Testis (tissue), 3 donors: Measurements from ENCODE around the gene HYOU1. TPM values are rescaled to one million over a fixed set of nuclear protein-coding genes. Genes with fewer than 3 reads are reported as not detected.
"Not testable (repeated sequence)": the region's sequence is repeated elsewhere in the genome, so short reads cannot be mapped to it uniquely, and the experiment has no call there.

Experiments used
- DNase-seq: peaks from one replicate; pipeline ENCODE4 v3.0.0-alpha.2; 2019
- H3K27ac ChIP-seq, 2 donors: fragments of 200-600 bp; sonication (generic); one replicate each; pipeline ENCODE4 v1.5.1; 2019
- H3K27me3 ChIP-seq: fragments of 200-600 bp; sonication (generic); one replicate; pipeline ENCODE4 v1.5.1; 2019
- H3K36me3 ChIP-seq: fragments of 200-600 bp; sonication (generic); one replicate; pipeline ENCODE4 v1.5.1; 2017; ENCODE audit warnings: low read depth; ENCODE audit errors: missing control alignments
- H3K4me1 ChIP-seq: fragments of 200-600 bp; sonication (generic); one replicate; pipeline ENCODE4 v1.5.1; 2019
- H3K4me3 ChIP-seq, 2 donors: fragments of 200-600 bp; sonication (generic); one replicate each; pipeline ENCODE4 v1.5.1; 2017 to 2019
- H3K9me3 ChIP-seq: fragments of 200-600 bp; sonication (generic); one replicate; pipeline ENCODE4 v1.5.1; 2017
- POLR2A ChIP-seq: fragments of 450-650 bp; IDR thresholded peaks from one replicate; pipeline ENCODE4 v1.6.1; 2017; ENCODE audit warnings: antibody characterized with exemption, mild to moderate bottlenecking, moderate library complexity
- WGBS, 2 donors: methylation state at CpG; one replicate each; pipeline ENCODE4 v1.1.5; 2018; 5-methylcytosine and 5-hydroxymethylcytosine counted together
- intact Hi-C: fragments of 100-400 bp; cut with DNase I; formaldehyde crosslinking; loops from one replicate; pipeline ENCODE4 v1.15.1; 2023; ENCODE audit warnings: low total_unique reads
- polyA plus RNA-seq: library from polyadenylated mRNA; stranded (reverse); fragments of 350-450 nt; fragmentation: Illumina TruSeq; extraction: RNeasy Lipid Tissue Mini Kit (QIAGEN cat#74804); gene quantifications from one replicate; pipeline ENCODE4 v1.2.3, GENCODE V29; 2014; ENCODE audit warnings: low read depth, low replicate concordance; ENCODE audit not compliant: insufficient read depth
- total RNA-seq, 2 donors: library from RNA; depleted of rRNA; stranded (reverse); fragments of >200 nt; gene quantifications; one replicate each; pipeline ENCODE4 v1.2.3, GENCODE V29; 2016
- TF ChIP-seq, protein P1 (sequence below), 3 experiments: fragments of 450-650 bp in 2 of 3; fragments of 200-600 bp in 1 of 3; sonication (generic) in 1 of 3; IDR thresholded peaks; one replicate each; pipeline ENCODE4 v1.5.1; 2016 to 2019; ENCODE audit warnings: antibody characterized with exemption in 3 of 3, mild to moderate bottlenecking in 2 of 3, moderate library complexity in 1 of 3

HYOU1 gene
- total and polyA plus RNA-seq, 3 donors from 2014 or later: 126 to 209 (median 127) TPM

DNA sequence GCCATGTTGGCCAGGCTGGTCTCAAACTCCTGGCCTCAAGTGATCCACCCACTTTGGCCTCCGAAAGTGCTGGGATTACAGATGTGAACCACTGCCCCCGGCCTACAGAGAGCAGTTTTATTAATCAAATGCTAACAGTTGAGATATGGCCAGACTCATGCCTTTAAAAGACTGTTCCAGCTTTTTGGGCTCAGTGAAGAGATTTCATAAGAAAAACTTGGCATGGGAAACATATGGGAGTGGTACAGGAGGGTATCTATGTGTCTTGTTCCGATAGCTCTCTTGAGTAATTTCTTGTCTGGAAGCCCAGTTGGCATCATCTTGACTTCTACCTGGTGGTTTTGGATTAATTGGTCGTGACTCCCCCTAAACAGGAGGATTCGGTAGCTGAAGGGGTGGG lies 18.1 kb downstream of the HYOU1 start:
- no peak overlapping the region for H3K27ac ChIP-seq
- WGBS, 2 donors: 87 to 89% methylated on average over 5 of the region's 5 CpGs
- TF ChIP-seq POLR2A: no peak
- TF ChIP-seq, protein P1, sequence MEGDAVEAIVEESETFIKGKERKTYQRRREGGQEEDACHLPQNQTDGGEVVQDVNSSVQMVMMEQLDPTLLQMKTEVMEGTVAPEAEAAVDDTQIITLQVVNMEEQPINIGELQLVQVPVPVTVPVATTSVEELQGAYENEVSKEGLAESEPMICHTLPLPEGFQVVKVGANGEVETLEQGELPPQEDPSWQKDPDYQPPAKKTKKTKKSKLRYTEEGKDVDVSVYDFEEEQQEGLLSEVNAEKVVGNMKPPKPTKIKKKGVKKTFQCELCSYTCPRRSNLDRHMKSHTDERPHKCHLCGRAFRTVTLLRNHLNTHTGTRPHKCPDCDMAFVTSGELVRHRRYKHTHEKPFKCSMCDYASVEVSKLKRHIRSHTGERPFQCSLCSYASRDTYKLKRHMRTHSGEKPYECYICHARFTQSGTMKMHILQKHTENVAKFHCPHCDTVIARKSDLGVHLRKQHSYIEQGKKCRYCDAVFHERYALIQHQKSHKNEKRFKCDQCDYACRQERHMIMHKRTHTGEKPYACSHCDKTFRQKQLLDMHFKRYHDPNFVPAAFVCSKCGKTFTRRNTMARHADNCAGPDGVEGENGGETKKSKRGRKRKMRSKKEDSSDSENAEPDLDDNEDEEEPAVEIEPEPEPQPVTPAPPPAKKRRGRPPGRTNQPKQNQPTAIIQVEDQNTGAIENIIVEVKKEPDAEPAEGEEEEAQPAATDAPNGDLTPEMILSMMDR (IDR thresholded peaks at IDR 0.05): no peak
- no peaks in the 10 kb centered on the region for H3K36me3 ChIP-seq
- intact Hi-C loops: no loop called here
- no peaks in the 10 kb centered on the region for H3K27me3 ChIP-seq
- H3K4me1 ChIP-seq: no peaks in the 10 kb centered on the region
- no peaks in the 10 kb centered on the region for H3K9me3 ChIP-seq
- no peak overlapping the region for H3K4me3 ChIP-seq
- DNase-seq: no peak

DNA sequence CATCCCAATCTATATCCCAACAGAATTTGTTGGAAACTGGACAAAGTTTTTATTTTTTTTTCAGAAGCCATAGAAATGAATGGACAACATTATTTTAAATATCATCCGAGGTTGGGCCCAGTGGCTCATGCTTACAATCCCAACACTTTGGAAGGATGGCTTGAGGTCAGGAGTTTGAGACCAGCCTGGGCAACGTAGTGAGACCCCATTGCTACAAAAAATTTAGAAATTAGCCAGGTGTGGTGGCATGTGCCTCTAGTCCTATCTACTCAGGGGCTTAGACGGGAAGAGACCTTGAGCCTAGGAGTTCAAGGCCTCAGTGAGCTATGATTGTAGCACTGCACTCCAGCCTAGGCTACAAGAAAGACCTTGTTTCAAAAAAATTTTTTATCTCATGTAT lies 22.2 kb downstream of the HYOU1 start:
- Histone ChIP-seq H3K36me3 (no peaks in the 10 kb centered on the region), H3K27ac (no peak overlapping the region), H3K9me3 (no peaks in the 10 kb centered on the region), H3K27me3 (no peaks in the 10 kb centered on the region), H3K4me1 (peaks cover 2% of the 10 kb centered on the region), H3K4me3 (no peak overlapping the region)
- TF ChIP-seq, protein P1 (IDR thresholded peaks at IDR 0.05): no peak
- TF ChIP-seq POLR2A: no peak
- 67 to 73% methylated on average over 3 of the region's 3 CpGs for WGBS, 2 donors
- DNase-seq: no peak
- intact Hi-C loops: no loop called here

DNA sequence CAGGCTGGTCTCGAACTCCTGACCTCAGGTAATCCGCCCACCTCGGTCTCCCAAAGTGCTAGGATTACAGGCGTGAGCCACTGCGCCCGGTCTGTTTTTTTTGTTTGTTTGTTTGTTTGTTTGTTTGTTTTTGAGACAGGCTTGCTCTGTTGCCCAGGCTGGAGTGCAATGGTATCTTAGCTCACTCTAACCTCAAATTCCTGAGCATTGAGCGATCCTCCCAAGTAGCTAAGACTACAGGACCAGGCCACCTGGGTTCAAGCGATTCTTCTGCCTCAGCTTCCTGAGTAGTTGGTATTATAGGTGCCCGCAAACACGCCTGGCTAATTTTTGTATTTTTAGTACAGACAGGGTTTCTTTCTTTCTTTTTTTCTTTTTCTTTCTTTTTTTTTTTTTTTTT lies 23.6 kb downstream of the HYOU1 start:
- intact Hi-C loops, H3K27me3 ChIP-seq, H3K36me3 ChIP-seq, H3K4me3 ChIP-seq, H3K9me3 ChIP-seq, H3K27ac ChIP-seq, DNase-seq: not testable (repeated sequence)
- WGBS, 2 donors: 84 to 87% methylated on average over 10 of the region's 10 CpGs
- H3K4me1 ChIP-seq: peaks cover 12% of the 10 kb centered on the region

DNA sequence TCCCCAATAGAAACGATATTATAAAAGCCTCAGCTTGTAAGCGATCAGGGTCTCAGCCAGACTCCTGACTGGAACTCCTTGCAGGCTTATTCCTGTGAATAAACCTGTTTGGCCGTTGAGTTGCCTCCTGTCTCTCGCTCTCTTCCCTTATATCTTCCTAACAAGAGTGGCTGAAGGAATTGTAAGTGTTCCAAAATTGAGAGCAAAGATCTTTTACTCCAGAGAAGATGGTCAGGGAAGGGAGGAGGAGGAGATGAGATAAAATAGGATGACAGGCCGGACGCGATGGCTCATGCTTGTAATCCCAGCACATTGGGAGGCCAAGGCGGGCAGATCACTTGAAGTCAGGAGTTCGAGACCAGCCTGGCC lies 25.1 kb downstream of the HYOU1 start:
- 56 to 68% methylated on average over 9 of the region's 9 CpGs for WGBS, 2 donors
- Histone ChIP-seq H3K27me3 (no peaks in the 10 kb centered on the region), H3K9me3 (no peaks in the 10 kb centered on the region), H3K4me1 (peaks cover 15% of the 10 kb centered on the region), H3K27ac (no peak overlapping the region), H3K4me3 (no peak overlapping the region), H3K36me3 (no peaks in the 10 kb centered on the region)
- intact Hi-C loops: no loop called here
- TF ChIP-seq, protein P1 (IDR thresholded peaks at IDR 0.05): no peak
- no peak for TF ChIP-seq POLR2A
- DNase-seq: no peak

DNA sequence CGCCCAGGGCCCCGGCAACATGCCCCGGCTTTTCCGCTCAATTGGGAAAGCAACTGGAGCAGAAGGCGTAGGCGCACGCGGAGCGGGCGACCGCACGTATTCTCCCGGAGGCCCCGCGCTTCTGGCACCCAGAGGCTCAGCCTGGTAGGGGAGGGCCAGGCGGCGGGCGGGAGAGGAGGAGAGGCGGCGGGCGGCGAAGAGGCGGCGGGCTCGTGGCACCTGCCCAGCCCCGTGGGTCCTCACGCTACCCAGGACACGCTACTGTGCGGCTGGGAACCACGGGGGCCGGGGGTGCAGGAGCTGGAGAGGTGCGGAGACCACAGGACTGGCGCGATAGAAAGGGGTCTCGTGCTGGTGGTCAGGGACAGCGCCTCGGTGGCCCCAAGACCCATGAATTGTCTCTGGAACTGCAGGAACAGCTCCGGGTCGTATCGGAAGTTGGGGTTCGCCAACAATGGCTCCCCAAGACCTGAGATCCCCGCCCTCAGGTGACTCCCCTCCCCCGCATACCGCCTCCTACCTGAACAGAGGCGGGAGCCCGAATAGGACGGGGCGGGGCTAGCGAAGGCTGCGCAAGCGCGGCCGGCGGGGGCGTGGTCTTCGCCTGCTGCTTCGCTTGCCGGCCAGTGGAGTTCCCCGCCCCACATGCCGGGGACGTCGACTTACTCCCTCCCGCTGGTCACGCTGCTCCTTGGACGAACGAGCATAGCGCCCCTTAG lies 26.5 kb downstream of the HYOU1 start, which contains the start of gene SLC37A4:
Gene SLC37A4, minus strand, starts transcription at position 549 of the 719 bp plus-strand sequence.
- peak within 1 kb of the TSS; percentile 74 to 76 for H3K4me3 ChIP-seq
- intact Hi-C loops: no loop called here
- no peaks in the 10 kb centered on the region for H3K36me3 ChIP-seq
- TF ChIP-seq POLR2A: no peak
- TF ChIP-seq, protein P1 (IDR thresholded peaks at IDR 0.05): peak; percentile 83 to 97 (median 86)
- no peaks in the 10 kb centered on the region for H3K9me3 ChIP-seq
- 0 to 1% methylated on average over 6 to 65 of the region's 67 CpGs for WGBS, 2 donors
- peak; percentile 99 for DNase-seq
- H3K27me3 ChIP-seq: no peaks in the 10 kb centered on the region
- H3K4me1 ChIP-seq: peaks cover 15% of the 10 kb centered on the region
- peak within 1 kb of the TSS; percentile 85 to 90 for H3K27ac ChIP-seq
